ENCODE data around the gene ITIH5. TPM values are rescaled to one million over a fixed set of nuclear protein-coding genes. Genes with fewer than 3 reads are reported as not detected.

Gene ITIH5
- total and polyA plus RNA-seq, 2 of the 8 experiments (the other 6 are each of a cell fraction or from before 2014, with no cell fraction given) = 5.8 to 7.6 TPM

DNA sequence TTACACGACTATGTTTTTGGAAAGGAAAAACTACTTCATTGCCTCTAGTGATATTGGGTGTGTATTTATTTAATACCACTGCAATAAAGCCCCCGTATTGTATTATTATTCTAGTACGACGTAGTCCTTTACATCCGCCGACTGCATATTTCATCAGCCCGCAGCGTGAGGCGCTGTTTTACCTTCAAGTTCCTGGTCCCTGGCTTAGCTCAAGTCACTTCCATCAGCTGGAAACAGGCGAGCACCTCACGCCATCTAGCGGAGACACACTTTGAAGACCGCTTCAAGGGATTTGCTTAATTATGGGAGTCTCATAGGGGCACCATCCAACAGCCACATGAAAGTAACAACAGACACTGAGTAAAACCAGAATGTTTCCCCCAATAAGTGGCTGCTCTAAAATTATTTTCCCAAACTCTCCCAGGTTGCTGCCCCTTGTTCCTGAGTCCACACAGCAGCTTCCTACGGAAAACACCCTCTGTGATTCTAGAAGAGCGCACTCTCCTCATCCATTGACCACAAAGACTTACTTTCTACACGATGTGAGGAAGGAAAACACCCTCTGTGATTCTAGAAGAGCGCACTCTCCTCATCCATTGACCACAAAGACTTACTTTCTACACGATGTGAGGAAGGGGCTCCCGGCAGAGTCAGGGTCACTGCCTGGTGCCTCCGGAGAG is 20.6 kb upstream of the ITIH5 start (continued):
- TF ChIP-seq GTF2F1 (IDR thresholded peaks at IDR 0.05; ENCODE audit: borderline replicate concordance, low read depth, low read length) (no peak), TEAD4 (IDR thresholded peaks at IDR 0.05; ENCODE audit: low read depth, low read length) (peak; percentile 63; the same call in 1 of the 2 replicates), JUND (IDR thresholded peaks at IDR 0.05; ENCODE audit: low read length) (0 out of 2 replicates have a peak, but pooled peaks have one; percentile 11), CHD2 (IDR thresholded peaks at IDR 0.05; ENCODE audit: low read length) (peak; percentile 34; the same call in 1 of the 2 replicates), PHF8 (conservative IDR thresholded peaks at IDR 0.05; ENCODE audit: low read depth, low read length) (no peak), SP1 (IDR thresholded peaks at IDR 0.05; ENCODE audit: low read depth, low read length) (0 out of 2 replicates have a peak, but pooled peaks have one; percentile 20), GABPA (IDR thresholded peaks at IDR 0.05; ENCODE audit: borderline replicate concordance, insufficient read depth, low read length) (no peak), SRF (IDR thresholded peaks at IDR 0.05; ENCODE audit: low read depth, low read length) (0 out of 2 replicates have a peak, but pooled peaks have one; percentile 16)
- TF ChIP-seq, protein P1, sequence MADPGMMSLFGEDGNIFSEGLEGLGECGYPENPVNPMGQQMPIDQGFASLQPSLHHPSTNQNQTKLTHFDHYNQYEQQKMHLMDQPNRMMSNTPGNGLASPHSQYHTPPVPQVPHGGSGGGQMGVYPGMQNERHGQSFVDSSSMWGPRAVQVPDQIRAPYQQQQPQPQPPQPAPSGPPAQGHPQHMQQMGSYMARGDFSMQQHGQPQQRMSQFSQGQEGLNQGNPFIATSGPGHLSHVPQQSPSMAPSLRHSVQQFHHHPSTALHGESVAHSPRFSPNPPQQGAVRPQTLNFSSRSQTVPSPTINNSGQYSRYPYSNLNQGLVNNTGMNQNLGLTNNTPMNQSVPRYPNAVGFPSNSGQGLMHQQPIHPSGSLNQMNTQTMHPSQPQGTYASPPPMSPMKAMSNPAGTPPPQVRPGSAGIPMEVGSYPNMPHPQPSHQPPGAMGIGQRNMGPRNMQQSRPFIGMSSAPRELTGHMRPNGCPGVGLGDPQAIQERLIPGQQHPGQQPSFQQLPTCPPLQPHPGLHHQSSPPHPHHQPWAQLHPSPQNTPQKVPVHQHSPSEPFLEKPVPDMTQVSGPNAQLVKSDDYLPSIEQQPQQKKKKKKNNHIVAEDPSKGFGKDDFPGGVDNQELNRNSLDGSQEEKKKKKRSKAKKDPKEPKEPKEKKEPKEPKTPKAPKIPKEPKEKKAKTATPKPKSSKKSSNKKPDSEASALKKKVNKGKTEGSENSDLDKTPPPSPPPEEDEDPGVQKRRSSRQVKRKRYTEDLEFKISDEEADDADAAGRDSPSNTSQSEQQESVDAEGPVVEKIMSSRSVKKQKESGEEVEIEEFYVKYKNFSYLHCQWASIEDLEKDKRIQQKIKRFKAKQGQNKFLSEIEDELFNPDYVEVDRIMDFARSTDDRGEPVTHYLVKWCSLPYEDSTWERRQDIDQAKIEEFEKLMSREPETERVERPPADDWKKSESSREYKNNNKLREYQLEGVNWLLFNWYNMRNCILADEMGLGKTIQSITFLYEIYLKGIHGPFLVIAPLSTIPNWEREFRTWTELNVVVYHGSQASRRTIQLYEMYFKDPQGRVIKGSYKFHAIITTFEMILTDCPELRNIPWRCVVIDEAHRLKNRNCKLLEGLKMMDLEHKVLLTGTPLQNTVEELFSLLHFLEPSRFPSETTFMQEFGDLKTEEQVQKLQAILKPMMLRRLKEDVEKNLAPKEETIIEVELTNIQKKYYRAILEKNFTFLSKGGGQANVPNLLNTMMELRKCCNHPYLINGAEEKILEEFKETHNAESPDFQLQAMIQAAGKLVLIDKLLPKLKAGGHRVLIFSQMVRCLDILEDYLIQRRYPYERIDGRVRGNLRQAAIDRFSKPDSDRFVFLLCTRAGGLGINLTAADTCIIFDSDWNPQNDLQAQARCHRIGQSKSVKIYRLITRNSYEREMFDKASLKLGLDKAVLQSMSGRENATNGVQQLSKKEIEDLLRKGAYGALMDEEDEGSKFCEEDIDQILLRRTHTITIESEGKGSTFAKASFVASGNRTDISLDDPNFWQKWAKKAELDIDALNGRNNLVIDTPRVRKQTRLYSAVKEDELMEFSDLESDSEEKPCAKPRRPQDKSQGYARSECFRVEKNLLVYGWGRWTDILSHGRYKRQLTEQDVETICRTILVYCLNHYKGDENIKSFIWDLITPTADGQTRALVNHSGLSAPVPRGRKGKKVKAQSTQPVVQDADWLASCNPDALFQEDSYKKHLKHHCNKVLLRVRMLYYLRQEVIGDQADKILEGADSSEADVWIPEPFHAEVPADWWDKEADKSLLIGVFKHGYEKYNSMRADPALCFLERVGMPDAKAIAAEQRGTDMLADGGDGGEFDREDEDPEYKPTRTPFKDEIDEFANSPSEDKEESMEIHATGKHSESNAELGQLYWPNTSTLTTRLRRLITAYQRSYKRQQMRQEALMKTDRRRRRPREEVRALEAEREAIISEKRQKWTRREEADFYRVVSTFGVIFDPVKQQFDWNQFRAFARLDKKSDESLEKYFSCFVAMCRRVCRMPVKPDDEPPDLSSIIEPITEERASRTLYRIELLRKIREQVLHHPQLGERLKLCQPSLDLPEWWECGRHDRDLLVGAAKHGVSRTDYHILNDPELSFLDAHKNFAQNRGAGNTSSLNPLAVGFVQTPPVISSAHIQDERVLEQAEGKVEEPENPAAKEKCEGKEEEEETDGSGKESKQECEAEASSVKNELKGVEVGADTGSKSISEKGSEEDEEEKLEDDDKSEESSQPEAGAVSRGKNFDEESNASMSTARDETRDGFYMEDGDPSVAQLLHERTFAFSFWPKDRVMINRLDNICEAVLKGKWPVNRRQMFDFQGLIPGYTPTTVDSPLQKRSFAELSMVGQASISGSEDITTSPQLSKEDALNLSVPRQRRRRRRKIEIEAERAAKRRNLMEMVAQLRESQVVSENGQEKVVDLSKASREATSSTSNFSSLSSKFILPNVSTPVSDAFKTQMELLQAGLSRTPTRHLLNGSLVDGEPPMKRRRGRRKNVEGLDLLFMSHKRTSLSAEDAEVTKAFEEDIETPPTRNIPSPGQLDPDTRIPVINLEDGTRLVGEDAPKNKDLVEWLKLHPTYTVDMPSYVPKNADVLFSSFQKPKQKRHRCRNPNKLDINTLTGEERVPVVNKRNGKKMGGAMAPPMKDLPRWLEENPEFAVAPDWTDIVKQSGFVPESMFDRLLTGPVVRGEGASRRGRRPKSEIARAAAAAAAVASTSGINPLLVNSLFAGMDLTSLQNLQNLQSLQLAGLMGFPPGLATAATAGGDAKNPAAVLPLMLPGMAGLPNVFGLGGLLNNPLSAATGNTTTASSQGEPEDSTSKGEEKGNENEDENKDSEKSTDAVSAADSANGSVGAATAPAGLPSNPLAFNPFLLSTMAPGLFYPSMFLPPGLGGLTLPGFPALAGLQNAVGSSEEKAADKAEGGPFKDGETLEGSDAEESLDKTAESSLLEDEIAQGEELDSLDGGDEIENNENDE (IDR thresholded peaks at IDR 0.05; ENCODE audit: insufficient replicate concordance, low read length) = no peak

All from H1 (cell line).